Activated CD4-positive, CD25-positive, alpha-beta regulatory T cell (primary cell): Measurements from ENCODE around the gene CINP.

Experiments used
- DNase-seq, 4 experiments: peaks; one replicate each; lab custom pipeline; 2025; lab: John Stamatoyannopoulos, UW

Gene CINP

DNA sequence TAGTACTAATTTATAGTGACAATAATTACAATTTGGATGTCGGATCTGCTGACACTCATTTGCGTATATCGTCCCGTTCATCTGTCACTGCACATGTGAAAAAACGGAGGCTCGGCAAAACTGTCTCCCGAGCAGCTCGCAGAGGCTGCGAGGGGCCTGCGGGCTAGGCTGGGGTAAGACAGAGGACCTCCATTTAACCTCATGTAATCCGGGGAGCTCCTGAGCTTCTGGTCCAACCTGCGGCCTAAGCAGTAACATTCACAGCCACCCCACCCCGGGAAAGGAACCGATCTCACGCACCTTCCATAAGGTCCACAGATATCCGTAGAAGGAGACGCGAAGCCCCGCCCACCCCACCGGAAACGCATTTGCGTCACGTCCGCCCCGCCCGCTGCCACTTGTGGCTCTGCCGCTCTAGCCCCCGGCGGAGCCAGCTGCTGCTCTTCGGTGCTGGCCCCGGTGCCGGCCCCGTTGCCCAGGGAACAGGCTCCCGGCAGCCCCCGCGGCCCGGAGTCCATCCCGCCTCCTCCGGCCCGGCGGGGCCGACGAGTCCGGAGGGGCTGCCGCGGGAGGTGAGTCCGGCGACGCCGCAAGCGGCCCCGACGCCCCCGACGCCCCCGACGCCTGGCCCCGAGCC lies at the start of gene CINP, which contains the start of gene TECPR2:
Gene CINP, minus strand, starts transcription at position 346 of the 637 bp plus-strand sequence. Its CDS starts 39 bp downstream, at position 307.
Gene TECPR2, plus strand, starts transcription at position 397 of the 637 bp plus-strand sequence. CDS start 13,781 bp downstream, outside the sequence.
- DNase-seq = peak; percentile 92 to 95 (median 93)

GRCh38 chr14:102408724-102409123 lies 46.0 kb upstream of the CINP start:
- no peak for DNase-seq

GRCh38 chr14:102407258-102407657 lies 44.6 kb upstream of the CINP start:
- no peak for DNase-seq

- no peak for DNase-seq
Measured at GRCh38 chr14:102403028-102403427, 40.3 kb upstream of the CINP start.

GRCh38 chr14:102396521-102396920 lies 33.8 kb upstream of the CINP start:
- DNase-seq = no peak

DNA sequence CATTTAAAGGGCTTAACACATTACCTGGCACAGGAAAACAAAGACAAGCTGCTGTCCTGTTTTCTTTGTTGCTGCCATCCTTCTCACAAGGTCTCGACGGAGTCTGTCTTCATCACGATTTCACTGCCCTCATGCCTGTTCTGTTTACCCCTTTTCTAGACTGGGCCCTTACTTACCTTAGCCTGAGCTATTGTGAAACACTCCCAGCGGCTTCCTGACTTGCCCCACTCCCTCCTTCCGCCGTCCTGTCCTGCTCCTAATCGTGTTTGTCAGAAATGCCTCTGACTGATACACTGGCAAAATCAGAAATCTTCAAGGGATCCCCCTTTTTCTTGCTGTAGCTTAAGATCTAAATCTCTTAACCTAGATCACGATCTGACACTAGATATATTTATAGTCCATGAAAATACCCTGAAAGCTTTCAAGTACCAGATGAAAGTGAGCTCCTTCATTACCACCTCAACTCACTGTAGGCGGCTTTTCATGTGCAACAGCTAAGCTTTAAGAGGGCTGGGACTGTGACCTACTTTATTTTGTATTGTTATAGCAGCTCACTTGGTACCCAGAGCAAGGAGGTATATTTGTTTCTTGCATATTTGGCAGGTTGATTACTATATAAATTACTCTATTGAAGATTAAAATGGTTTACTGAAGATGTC lies 32.2 kb upstream of the CINP start:
- no peak for DNase-seq

GRCh38 chr14:102392506-102392905 lies 29.8 kb upstream of the CINP start:
- no peak for DNase-seq

DNA sequence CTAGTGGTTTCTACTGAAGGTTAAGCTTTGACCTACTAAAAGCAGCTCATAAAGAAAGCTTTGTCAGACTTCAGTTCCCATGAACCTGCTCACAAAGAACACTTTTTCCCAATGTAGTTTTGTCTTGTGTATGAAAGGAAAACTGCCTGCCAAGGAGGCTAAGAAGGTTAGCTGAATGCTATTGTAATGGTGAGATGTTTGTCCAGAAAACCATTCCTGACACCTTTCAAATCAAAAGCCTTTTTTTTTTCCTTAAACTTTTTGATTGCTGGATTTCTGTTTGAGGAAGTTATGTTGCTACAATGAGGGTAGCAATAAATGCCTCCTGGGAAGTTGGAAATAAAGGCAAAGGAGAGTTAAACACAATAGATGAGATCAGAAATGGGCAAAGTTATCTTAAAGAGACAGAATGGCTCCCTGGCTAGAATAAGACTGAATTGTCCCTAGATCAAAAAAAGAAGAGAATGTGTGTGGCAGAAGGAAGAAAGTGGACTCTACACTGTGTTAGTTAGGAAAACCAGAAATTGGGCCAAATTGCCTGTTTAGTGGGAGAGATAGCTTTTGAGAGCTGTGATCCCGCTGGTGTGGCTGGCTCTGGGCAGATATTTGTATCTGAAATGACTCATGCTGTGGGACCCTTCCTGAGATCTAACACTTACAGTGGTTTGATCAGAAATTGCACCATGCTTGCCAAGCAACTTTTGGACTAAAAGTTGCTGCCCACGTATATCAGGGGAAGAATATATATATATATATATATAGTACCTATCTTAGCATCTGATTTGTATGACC lies 27.6 kb upstream of the CINP start:
- no peak for DNase-seq

DNA sequence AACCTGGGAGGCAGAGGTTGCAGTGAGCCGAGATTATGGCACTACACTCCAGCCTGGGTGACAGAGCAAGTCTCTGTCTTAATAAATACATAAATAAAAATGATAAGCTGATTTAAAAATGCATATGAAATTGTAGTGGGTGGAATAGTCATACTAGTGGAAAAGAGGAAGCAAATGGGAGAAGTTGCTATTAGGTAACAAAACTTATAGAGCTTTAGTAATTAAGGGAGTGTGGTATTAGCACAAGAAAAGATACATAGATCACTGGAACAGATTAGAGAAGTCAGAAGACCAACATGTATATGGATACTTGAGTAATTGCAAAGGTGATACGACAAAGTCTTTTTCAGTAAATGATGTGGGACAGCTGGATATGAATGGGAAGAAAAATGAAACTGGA lies 26.6 kb upstream of the CINP start:
- DNase-seq = no peak

GRCh38 chr14:102387086-102387485 lies 24.4 kb upstream of the CINP start:
- DNase-seq = no peak

GRCh38 chr14:102378830-102379229 lies 16.1 kb upstream of the CINP start:
- DNase-seq = no peak

GRCh38 chr14:102377696-102378095 lies 15.0 kb upstream of the CINP start:
- no peak for DNase-seq

- DNase-seq = no peak
Measured at GRCh38 chr14:102375119-102375518, 12.4 kb upstream of the CINP start.

DNA sequence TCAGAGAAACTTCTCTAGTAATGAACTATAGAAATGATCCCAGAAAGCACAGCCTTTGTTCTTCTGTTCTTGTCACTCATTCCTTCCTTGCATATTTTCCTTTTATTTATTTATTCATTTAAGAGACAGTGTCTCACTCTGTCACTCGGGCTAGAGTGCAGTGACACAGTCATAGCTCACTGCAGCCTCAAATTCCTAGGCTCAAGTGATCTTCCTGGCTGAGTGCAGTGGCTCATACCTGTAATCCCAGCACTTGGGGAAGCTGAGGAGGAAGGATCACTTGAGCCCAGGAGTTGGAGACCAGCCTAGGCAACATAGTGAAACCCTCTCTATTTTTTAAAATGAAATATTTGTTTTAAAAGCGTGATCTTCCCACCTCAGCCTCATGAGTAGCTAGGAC lies 11.6 kb upstream of the CINP start:
- no peak for DNase-seq

DNA sequence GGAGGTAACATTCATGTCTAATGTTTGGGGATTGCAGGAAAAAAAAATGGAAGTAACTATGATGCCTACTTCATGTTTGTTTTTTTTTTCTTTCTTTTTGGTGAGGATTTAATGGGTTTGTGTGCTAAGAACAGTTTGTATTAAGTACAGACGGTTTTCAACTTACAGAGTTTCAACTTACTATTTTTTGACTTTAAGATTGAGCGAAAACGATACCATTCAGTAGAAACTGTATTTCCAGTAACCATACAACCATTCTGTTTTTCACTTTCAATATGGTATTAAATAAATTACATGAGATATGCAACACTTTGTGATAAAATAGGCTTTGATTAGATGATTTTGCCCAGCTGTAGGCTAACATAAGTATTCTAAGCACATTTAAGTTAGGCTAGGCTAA lies 10.4 kb upstream of the CINP start:
- DNase-seq = no peak

- no peak for DNase-seq
Measured at GRCh38 chr14:102371361-102371760, 8.7 kb upstream of the CINP start.

DNA sequence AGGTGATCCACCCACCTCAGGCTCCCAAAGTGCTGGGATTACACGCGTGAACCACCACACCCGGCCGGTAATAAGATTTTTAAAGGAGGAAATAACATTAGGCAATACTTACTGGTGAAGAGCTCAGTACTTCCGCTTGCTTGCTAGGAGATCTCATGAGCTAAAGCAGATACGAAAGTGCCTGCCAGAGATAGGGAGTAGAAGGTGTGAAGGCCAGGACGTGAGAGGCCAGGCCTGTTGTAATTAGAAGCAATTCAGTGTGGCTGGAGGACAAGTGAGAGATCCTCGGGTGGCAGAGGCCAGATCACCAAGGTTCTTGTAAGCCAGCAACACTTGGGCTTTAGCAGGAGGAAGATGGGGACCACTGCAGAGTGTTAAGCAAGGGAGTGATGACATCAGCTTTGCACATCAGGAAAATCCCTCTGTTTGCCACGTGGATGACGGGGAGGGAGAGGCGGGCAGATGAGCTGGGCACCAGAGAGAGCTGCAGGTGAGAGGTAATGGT lies 7.7 kb upstream of the CINP start:
- no peak for DNase-seq

- no peak for DNase-seq
Measured at GRCh38 chr14:102363182-102363943, 673 bp upstream of the CINP start.

DNA sequence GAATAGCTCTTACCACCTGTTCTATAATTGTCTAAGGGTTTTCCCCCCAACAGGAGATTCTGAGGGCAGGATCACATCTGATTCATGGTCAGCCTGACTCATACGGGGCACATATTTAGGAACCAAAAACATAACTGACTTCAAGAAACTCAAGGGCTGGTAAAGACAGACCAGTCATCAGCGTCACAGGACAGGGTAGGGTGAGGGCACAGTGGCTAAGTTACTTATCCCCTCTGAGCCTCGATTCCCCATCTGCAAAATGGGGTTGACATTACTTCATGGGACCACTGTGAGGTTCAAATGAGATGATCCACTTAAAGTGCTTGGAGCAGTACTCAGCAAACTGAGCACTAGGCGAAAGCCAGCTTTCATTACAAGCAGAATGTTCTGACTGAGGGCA lies 606 bp downstream of the CINP start:
- DNase-seq = peak in 1 of 4 experiments; percentile 34

GRCh38 chr14:102360388-102360787 lies 2.3 kb downstream of the CINP start:
- DNase-seq = no peak

- no peak for DNase-seq
Measured at GRCh38 chr14:102359341-102359740, 3.3 kb downstream of the CINP start.

GRCh38 chr14:102356280-102356679 lies 6.4 kb downstream of the CINP start:
- no peak for DNase-seq
